BLaER1 (cell line): ENCODE results near the gene ACSF3.

ENCODE experiments used
- H3K27ac ChIP-seq: shearing (Covaris generic); formaldehyde crosslinking; 2 replicates; pipeline ENCODE4 v1.8.1; 2022
- H3K27me3 ChIP-seq: shearing (Covaris generic); formaldehyde crosslinking; 2 replicates; pipeline ENCODE4 v1.8.1; 2022
- H3K36me3 ChIP-seq: shearing (Covaris generic); formaldehyde crosslinking; 2 replicates; pipeline ENCODE4 v1.8.1; 2022
- H3K4me1 ChIP-seq: shearing (Covaris generic); formaldehyde crosslinking; 2 replicates; pipeline ENCODE4 v1.8.1; 2022
- H3K4me2 ChIP-seq: shearing (Covaris generic); formaldehyde crosslinking; 2 replicates; pipeline ENCODE4 v1.8.1; 2022
- H3K4me3 ChIP-seq: shearing (Covaris generic); formaldehyde crosslinking; 2 replicates; pipeline ENCODE4 v1.8.1; 2022
- H3K9ac ChIP-seq: shearing (Covaris generic); formaldehyde crosslinking; 2 replicates; pipeline ENCODE4 v1.8.1; 2022
- H3K9me3 ChIP-seq: shearing (Covaris generic); formaldehyde crosslinking; 2 replicates; pipeline ENCODE4 v1.8.1; 2022
- H4K20me1 ChIP-seq: shearing (Covaris generic); formaldehyde crosslinking; 2 replicates; pipeline ENCODE4 v1.8.1; 2022
- Cebpa-rat ChIP-seq: shearing (Covaris generic); IDR thresholded peaks from 2 replicates; pipeline ENCODE4 v1.8.1; 2022

Gene ACSF3

GRCh38 chr16:89113661-89114060 is 20.0 kb downstream of the ACSF3 start:
- Histone ChIP-seq H3K4me2 (peak overlapping the region; percentile 98), H3K9ac (peak overlapping the region; percentile 80), H3K36me3 (peaks cover 61% of the 10 kb centered on the region), H3K27me3 (no peaks in the 10 kb centered on the region), H3K4me3 (peak overlapping the region; percentile 66), H3K4me1 (peaks cover 92% of the 10 kb centered on the region), H3K9me3 (no peaks in the 10 kb centered on the region), H3K27ac (peak overlapping the region; percentile 93), H4K20me1 (no peaks in the 10 kb centered on the region)
- TF ChIP-seq Cebpa-rat = no peak

DNA sequence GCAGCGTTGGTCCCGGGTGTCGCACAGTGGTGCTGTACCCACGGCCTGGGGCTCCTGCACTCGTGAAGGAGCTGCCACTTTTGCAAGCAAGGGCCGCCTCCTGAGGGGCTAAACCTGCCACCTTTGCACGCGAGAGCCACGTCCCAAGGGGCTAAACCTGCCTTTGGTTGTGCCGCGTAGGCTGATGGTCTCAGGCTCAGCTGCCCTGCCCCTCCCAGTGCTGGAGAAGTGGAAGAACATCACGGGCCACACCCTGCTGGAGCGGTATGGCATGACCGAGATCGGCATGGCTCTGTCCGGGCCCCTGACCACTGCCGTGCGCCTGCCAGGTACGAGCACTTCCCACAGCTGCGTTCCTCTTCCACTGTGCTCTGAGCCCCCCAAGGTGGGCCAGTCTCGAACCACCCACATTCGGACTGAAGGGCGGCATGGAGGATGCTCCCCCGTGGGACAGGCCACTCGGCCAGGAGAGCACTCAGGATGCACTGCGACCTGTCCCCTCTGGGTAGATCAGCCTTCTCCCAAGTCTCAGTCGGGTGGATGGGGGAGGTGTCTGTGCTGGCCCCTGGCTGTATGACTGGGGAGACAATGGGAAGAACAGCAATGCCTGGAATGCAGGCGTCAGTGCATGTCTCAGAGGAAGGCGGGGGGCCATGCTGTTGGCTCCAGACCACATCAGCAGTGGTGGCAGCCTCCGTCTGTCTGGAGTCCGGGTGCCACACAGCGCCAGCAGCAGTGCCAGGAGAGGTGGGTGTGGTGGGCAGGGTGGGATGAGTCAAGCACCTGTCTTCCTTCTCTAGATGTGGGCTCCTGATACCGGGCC is 20.7 kb downstream of the ACSF3 start:
- no peak for TF ChIP-seq Cebpa-rat
- Histone ChIP-seq H3K27me3 (no peaks in the 10 kb centered on the region), H3K27ac (peak overlapping the region; percentile 93), H3K4me2 (peak overlapping the region; percentile 98), H4K20me1 (no peaks in the 10 kb centered on the region), H3K9me3 (no peaks in the 10 kb centered on the region), H3K4me1 (peaks cover 92% of the 10 kb centered on the region), H3K9ac (peak overlapping the region; percentile 80), H3K4me3 (peak overlapping the region; percentile 66), H3K36me3 (peaks cover 61% of the 10 kb centered on the region)

DNA sequence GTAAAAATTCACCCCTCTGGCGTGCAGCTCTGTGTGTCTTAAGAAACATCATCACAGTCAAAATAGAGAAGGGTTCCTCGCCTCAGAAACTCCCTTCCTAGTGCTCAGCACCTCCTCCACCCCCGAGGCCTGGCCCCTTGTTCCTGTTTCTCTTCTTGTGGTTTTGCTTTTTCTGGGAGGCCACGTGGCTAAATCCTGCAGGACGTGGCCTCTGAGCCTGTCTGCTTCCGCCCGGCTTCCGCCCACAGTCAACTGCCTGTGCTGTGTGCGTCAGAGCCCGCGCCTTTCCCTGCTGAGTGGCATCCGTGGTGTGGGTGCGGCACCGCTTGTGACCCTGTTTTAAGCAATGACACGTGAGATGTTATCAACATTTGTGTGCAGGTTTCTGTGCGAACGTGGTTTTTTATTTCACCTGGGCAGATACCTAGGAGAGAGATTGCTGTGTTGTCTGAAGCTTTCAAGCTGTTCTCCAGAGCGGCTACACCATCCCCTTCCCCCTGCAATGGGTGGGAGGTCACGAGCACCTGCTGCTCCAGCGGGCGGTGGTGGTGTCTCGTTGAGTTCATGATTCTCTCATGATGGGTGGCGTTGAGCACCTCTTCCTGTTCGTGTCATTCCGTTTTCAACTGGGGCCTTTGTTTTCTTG is 21.7 kb downstream of the ACSF3 start:
- Histone ChIP-seq H3K9ac (peak overlapping the region; percentile 80), H3K9me3 (no peaks in the 10 kb centered on the region), H3K4me1 (peaks cover 93% of the 10 kb centered on the region), H4K20me1 (no peaks in the 10 kb centered on the region), H3K27ac (peak overlapping the region; percentile 93), H3K36me3 (peaks cover 63% of the 10 kb centered on the region), H3K4me3 (peak overlapping the region; percentile 66), H3K27me3 (no peaks in the 10 kb centered on the region), H3K4me2 (peak overlapping the region; percentile 98)
- no peak for TF ChIP-seq Cebpa-rat

DNA sequence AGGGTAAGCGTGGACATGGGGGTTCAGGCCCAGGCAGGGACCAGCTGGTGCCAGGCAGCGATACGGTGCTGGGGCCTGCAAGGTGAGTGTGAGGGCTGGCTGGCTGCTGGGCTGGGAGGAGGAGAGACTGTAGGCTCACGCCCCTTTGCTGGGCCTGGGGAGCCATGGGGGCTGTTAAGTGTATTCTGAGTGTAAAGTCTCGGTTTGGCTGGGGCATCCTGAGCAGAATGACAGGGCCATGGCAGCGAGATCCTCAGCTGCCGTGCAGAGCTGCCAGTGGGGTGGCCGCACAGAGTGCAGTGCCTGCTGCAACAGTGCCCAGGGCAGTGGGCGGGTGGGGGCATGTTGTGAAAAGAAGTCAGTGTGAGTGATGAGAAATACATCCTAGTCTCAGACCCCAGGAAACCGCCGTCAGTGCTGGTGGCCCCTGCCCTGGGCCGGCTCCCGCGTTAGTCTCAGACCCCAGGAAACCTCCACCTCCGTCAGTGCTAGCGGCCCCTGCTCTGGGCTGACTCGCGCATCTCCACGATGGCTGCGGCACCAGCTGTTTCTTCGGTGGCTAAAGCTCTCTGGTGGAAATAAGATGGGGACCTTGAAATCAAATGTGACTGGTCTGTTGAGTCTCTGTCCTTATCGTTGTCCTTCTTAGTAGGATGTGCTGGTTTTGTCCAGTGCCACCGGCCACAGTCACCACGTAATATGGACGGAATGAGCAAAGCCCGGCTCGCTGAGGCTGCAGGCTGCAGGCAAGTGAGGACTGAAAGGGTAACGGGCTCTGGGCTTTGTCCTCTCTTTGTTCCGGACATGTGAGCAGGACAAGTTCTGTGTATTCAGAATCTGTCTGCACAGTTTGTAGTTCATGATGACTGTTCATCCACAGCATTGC is 22.9 kb downstream of the ACSF3 start:
- Histone ChIP-seq H4K20me1 (no peaks in the 10 kb centered on the region), H3K27ac (peak overlapping the region; percentile 93), H3K4me1 (peaks cover 80% of the 10 kb centered on the region), H3K4me3 (peak overlapping the region; percentile 66), H3K9ac (peak overlapping the region; percentile 80), H3K9me3 (no peaks in the 10 kb centered on the region), H3K36me3 (peaks cover 63% of the 10 kb centered on the region), H3K27me3 (no peaks in the 10 kb centered on the region), H3K4me2 (peak overlapping the region; percentile 98)
- TF ChIP-seq Cebpa-rat = no peak

DNA sequence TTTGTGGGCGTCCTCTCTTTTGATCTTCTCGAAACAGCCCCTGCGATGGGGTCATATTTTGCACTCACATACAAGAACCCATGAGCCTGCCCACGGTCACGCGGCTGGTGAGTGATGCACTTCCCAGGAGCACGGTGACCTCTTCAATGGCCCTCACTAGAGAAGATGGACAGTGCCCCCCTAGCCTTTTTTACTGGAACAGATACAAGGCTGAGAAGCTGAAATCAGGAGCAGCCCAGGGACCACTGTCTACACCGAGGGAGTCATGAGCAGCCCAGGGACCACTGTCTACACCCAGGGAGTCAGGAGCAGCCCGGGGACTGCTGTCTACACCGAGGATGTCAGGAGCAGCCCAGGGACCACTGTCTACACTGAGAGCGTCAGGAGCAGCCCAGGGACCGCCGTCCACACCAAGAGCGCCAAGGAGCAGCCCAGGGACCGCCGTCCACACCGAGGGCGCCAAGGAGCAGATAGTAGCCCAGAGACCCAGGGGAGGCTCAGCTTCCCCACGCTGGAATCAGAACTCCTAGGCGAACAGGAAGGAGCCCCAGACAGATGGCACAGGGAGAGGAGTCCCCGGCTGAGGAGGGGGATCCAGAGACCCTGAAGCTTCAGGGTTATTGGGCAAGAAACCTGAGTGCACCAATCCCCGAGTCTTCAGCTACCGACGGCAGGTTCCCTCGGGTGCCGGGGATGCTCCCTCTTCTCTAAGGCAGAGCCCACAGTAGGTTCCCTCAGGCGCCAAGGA is 23.7 kb downstream of the ACSF3 start:
- peak overlapping the region; percentile 80 for H3K9ac ChIP-seq
- no peaks in the 10 kb centered on the region for H3K27me3 ChIP-seq
- peak overlapping the region; percentile 93 for H3K27ac ChIP-seq
- H3K9me3 ChIP-seq = no peaks in the 10 kb centered on the region
- TF ChIP-seq Cebpa-rat = no peak
- H4K20me1 ChIP-seq = no peaks in the 10 kb centered on the region
- peaks cover 63% of the 10 kb centered on the region for H3K36me3 ChIP-seq
- peak overlapping the region; percentile 10; the same call in 1 of the 2 replicates for H3K4me3 ChIP-seq
- H3K4me1 ChIP-seq = peaks cover 80% of the 10 kb centered on the region
- peak overlapping the region; percentile 98 for H3K4me2 ChIP-seq

GRCh38 chr16:89117975-89118289 is 24.3 kb downstream of the ACSF3 start:
- peak overlapping the region; percentile 98 for H3K4me2 ChIP-seq

DNA sequence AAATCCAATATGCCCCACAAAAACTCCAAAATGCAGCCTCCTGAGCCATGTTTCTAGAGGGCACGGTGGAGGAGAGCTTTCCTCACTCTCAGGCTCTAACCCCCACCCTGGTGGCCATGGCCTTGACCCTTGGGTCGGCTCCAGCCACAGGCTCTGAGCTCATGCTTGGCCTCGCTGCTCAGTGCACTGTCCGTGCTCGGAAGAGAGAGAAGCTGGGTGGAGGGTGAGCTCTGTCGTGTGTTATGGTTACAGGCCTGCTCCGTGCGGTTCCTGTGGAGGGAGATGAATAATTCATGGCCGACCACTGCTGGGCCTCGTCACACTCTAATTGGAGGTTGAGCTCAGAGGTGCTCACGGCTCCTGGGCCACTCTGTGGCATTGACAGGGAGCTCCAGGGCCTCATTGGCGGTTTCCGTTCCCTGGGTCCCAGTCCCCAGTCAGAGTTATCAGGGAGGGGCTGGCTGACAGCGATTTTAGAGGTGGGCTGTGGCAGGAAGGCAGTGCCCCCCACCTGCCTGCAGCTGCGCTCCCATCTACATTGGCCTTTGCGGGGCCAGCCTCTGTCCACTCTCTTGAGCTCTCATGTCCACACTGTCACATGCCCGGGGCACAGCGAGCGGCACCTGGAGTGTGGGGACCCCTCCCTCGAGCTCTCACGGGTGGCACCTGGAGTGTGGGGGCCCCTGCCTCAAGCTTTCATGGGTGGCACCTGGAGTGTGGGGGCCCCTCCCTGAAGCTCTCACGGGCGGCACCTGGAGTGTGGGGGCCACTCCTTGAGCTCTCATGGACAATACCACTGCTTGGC is 24.9 kb downstream of the ACSF3 start:
- Histone ChIP-seq H3K9ac (peak overlapping the region; percentile 80; the same call in 1 of the 2 replicates), H4K20me1 (no peaks in the 10 kb centered on the region), H3K4me2 (peak overlapping the region; percentile 98), H3K27ac (peak overlapping the region; percentile 93), H3K36me3 (peaks cover 68% of the 10 kb centered on the region), H3K4me3 (no peak overlapping the region), H3K27me3 (no peaks in the 10 kb centered on the region), H3K4me1 (peaks cover 78% of the 10 kb centered on the region), H3K9me3 (no peaks in the 10 kb centered on the region)
- TF ChIP-seq Cebpa-rat = no peak

More at GRCh38 chr16:89117975-89118289, 24.3 kb downstream of the ACSF3 start:
- Histone ChIP-seq H4K20me1 (no peaks in the 10 kb centered on the region), H3K27me3 (no peaks in the 10 kb centered on the region), H3K9me3 (no peaks in the 10 kb centered on the region), H3K9ac (peak overlapping the region; percentile 80), H3K4me1 (peaks cover 80% of the 10 kb centered on the region), H3K36me3 (peaks cover 62% of the 10 kb centered on the region), H3K4me3 (no peak overlapping the region; the same call in 1 of the 2 replicates), H3K27ac (peak overlapping the region; percentile 93)
- no peak for TF ChIP-seq Cebpa-rat

GRCh38 chr16:89119166-89119621 is 25.5 kb downstream of the ACSF3 start:
- no peak for TF ChIP-seq Cebpa-rat
- peaks cover 74% of the 10 kb centered on the region for H3K36me3 ChIP-seq
- peak overlapping the region; percentile 93 for H3K27ac ChIP-seq
- no peak overlapping the region for H3K4me3 ChIP-seq
- H3K4me1 ChIP-seq = peaks cover 72% of the 10 kb centered on the region
- H4K20me1 ChIP-seq = no peaks in the 10 kb centered on the region
- peaks cover 5% of the 10 kb centered on the region; the same call in 1 of the 2 replicates for H3K9me3 ChIP-seq
- H3K9ac ChIP-seq = no peak overlapping the region
- no peaks in the 10 kb centered on the region for H3K27me3 ChIP-seq
- peak overlapping the region; percentile 98 for H3K4me2 ChIP-seq
